SU-DHL-6 (cell line): Measurements from ENCODE around the gene C17orf107.

Experiments used
- H2AFZ ChIP-seq: fragments of 200-600 bp; sonication (generic); 2 replicates; pipeline ENCODE4 v1.6.1; 2014; ENCODE audit warnings: low read depth, mild to moderate bottlenecking, moderate library complexity, mixed read lengths, antibody characterized with exemption, low read length; ENCODE audit not compliant: severe bottlenecking
- H3F3A ChIP-seq: fragments of 200-600 bp; shearing (Covaris generic); 2 replicates; pipeline ENCODE4 v1.6.0; 2016; ENCODE audit warnings: antibody characterized with exemption, mild to moderate bottlenecking; ENCODE audit not compliant: insufficient read depth
- H3K27ac ChIP-seq: fragments of 200-600 bp; sonication (generic); 2 replicates; pipeline ENCODE4 v1.5.1; 2016; ENCODE audit warnings: low read depth, mild to moderate bottlenecking, low read length, moderate library complexity, mixed read lengths
- H3K27me3 ChIP-seq: fragments of 200-600 bp; sonication (generic), shearing (Covaris generic); 2 replicates; pipeline ENCODE4 v1.6.0; 2014; ENCODE audit warnings: mild to moderate bottlenecking, low read length
- H3K36me3 ChIP-seq: fragments of 200-600 bp; sonication (generic); 2 replicates; pipeline ENCODE4 v1.6.1; 2014; ENCODE audit warnings: mild to moderate bottlenecking, low read length, mixed read lengths
- H3K4me2 ChIP-seq: fragments of 300-600, 200-600 bp; shearing (Covaris generic), sonication (generic); 2 replicates; pipeline ENCODE4 v1.6.0; 2014; ENCODE audit warnings: low read length, low read depth, mild to moderate bottlenecking; ENCODE audit not compliant: poor library complexity, severe bottlenecking
- H3K4me3 ChIP-seq: fragments of 200-600 bp; sonication (generic); 2 replicates; pipeline ENCODE4 v1.5.1; 2014; ENCODE audit warnings: antibody characterized with exemption, low read length, mild to moderate bottlenecking, mixed read lengths; ENCODE audit not compliant: insufficient read depth, poor library complexity, severe bottlenecking
- H3K79me2 ChIP-seq: fragments of 200-600 bp; sonication (generic); 2 replicates; pipeline ENCODE4 v1.6.1; 2014; ENCODE audit warnings: mild to moderate bottlenecking, low read length, moderate library complexity; ENCODE audit not compliant: insufficient read depth
- H3K9ac ChIP-seq: fragments of 200-600 bp; sonication (generic); 2 replicates; pipeline ENCODE4 v1.7.0; 2014; ENCODE audit warnings: mild to moderate bottlenecking, low read length
- H3K9me2 ChIP-seq: fragments of 200-600 bp; sonication (generic); replicated peaks from 2 replicates; pipeline ENCODE4 v1.6.1; 2014; ENCODE audit warnings: low read length; ENCODE audit not compliant: insufficient read depth
- H3K9me3 ChIP-seq: fragments of 200-600 bp; sonication (generic); 2 replicates; pipeline ENCODE4 v1.6.1; 2014; ENCODE audit warnings: low read length, mixed read lengths; ENCODE audit not compliant: insufficient read depth
- H4K20me1 ChIP-seq: fragments of 200-600 bp; sonication (generic); 2 replicates; pipeline ENCODE4 v1.6.1; 2014; ENCODE audit warnings: low read depth, mild to moderate bottlenecking, antibody characterized with exemption, low read length, moderate library complexity, mixed read lengths
- CTCF ChIP-seq: fragments of 200-600 bp; sonication (generic); IDR thresholded peaks from one replicate; pipeline ENCODE4 v1.5.1; 2017; ENCODE audit warnings: antibody characterized with exemption, mild to moderate bottlenecking, low read length, moderate library complexity; ENCODE audit not compliant: insufficient read depth, poor library complexity, severe bottlenecking
- EZH2phosphoT487 ChIP-seq: fragments of 200-600 bp; sonication (generic), shearing (Covaris generic); conservative IDR thresholded peaks from 2 replicates; pipeline ENCODE4 v1.6.1; 2018; ENCODE audit warnings: mild to moderate bottlenecking, antibody characterized with exemption, low read length, moderate library complexity, mixed read lengths

Gene C17orf107

GRCh38 chr17:4884489-4884888 is 14.8 kb upstream of the C17orf107 start:
- TF ChIP-seq CTCF (no peak), EZH2phosphoT487 (no peak)
- Histone ChIP-seq H3K9me2 (no peaks in the 10 kb centered on the region), H3K4me2 (no peak overlapping the region), H2AFZ (no peak overlapping the region), H3K9ac (no peak overlapping the region), H4K20me1 (no peaks in the 10 kb centered on the region), H3F3A (no peaks in the 10 kb centered on the region), H3K4me3 (no peak overlapping the region), H3K27me3 (no peaks in the 10 kb centered on the region), H3K9me3 (no peaks in the 10 kb centered on the region), H3K27ac (no peak overlapping the region), H3K36me3 (no peaks in the 10 kb centered on the region), H3K79me2 (no peaks in the 10 kb centered on the region)

GRCh38 chr17:4886830-4887229 is 12.5 kb upstream of the C17orf107 start:
- no peaks in the 10 kb centered on the region for H3K27me3 ChIP-seq
- H3K9ac ChIP-seq, result no peak overlapping the region
- no peak for TF ChIP-seq EZH2phosphoT487
- TF ChIP-seq CTCF, result no peak
- no peak overlapping the region for H3K27ac ChIP-seq
- H4K20me1 ChIP-seq, result no peaks in the 10 kb centered on the region
- no peak overlapping the region for H3K4me2 ChIP-seq
- H2AFZ ChIP-seq, result no peak overlapping the region
- no peaks in the 10 kb centered on the region for H3F3A ChIP-seq
- no peaks in the 10 kb centered on the region for H3K79me2 ChIP-seq
- H3K4me3 ChIP-seq, result no peak overlapping the region
- H3K36me3 ChIP-seq, result no peaks in the 10 kb centered on the region
- no peaks in the 10 kb centered on the region for H3K9me2 ChIP-seq
- no peaks in the 10 kb centered on the region for H3K9me3 ChIP-seq

- Histone ChIP-seq H2AFZ (no peak overlapping the region), H3K9me3 (no peaks in the 10 kb centered on the region), H4K20me1 (no peaks in the 10 kb centered on the region), H3F3A (no peaks in the 10 kb centered on the region), H3K9me2 (no peaks in the 10 kb centered on the region), H3K9ac (no peak overlapping the region), H3K27ac (no peak overlapping the region), H3K27me3 (no peaks in the 10 kb centered on the region), H3K4me3 (no peak overlapping the region), H3K4me2 (no peak overlapping the region), H3K79me2 (no peaks in the 10 kb centered on the region), H3K36me3 (no peaks in the 10 kb centered on the region)
- TF ChIP-seq EZH2phosphoT487, result no peak
These were observed 11.8 kb upstream of the C17orf107 start for GRCh38 chr17:4887581-4887980.

- no peaks in the 10 kb centered on the region for H3K9me2 ChIP-seq
- no peak overlapping the region for H3K4me2 ChIP-seq
- H3K36me3 ChIP-seq, result no peaks in the 10 kb centered on the region
- TF ChIP-seq CTCF (no peak), EZH2phosphoT487 (no peak)
- no peaks in the 10 kb centered on the region for H4K20me1 ChIP-seq
- no peaks in the 10 kb centered on the region for H3K79me2 ChIP-seq
- H3K9ac ChIP-seq, result no peak overlapping the region
- H3F3A ChIP-seq, result no peaks in the 10 kb centered on the region
- H3K27me3 ChIP-seq, result no peaks in the 10 kb centered on the region
- no peak overlapping the region for H3K4me3 ChIP-seq
- H3K9me3 ChIP-seq, result no peaks in the 10 kb centered on the region
- H3K27ac ChIP-seq, result no peak overlapping the region
- H2AFZ ChIP-seq, result no peak overlapping the region
These were observed 7.6 kb upstream of the C17orf107 start for GRCh38 chr17:4891411-4892410.
